Measurements from ENCODE around the gene GRIK3.

GRIK3 gene

GRCh38 chr1:37018510-37018909 is 15.8 kb downstream of the GRIK3 start:
- CTCF ChIA-PET: no interaction called here
- POLR2A ChIA-PET: no interaction called here
- Histone ChIP-seq H3K4me1 (ENCODE audit: control insufficient read depth, insufficient read depth, low read length) (no peaks in the 10 kb centered on the region), H3K36me3 (ENCODE audit: control insufficient read depth in 2 of 2, insufficient read depth in 1 of 2, low read length in 2 of 2) (no peaks in the 10 kb centered on the region), H3K27ac (ENCODE audit: extremely low read depth, low read depth, low read length) (no peak overlapping the region), H3K4me3 (ENCODE audit: low read depth, low read length) (no peak overlapping the region), H3K9me3 (ENCODE audit: control insufficient read depth, insufficient read depth, low read depth, low read length) (no peaks in the 10 kb centered on the region)
- no peak for TF ChIP-seq ZNF544 (tag by site-specific recombination; IDR thresholded peaks at IDR 0.05)
- no peak for TF ChIP-seq ZNF654 (tag by site-specific recombination; IDR thresholded peaks at IDR 0.05; ENCODE audit: low read depth)
- no peak for TF ChIP-seq ZNF211 (tag by site-specific recombination; IDR thresholded peaks at IDR 0.05; ENCODE audit: low read depth)

- no peaks in the 10 kb centered on the region for H3K9me3 ChIP-seq (ENCODE audit: control insufficient read depth, insufficient read depth, low read depth, low read length)
- no peaks in the 10 kb centered on the region for H3K36me3 ChIP-seq (ENCODE audit: control insufficient read depth in 2 of 2, insufficient read depth in 1 of 2, low read length in 2 of 2)
- ChIA-PET CTCF (interaction anchor here (0.6 to 0.7 kb wide), 3 partner anchors 86 to 442 kb away, joined by 3 to 6 read pairs (median 3); no protein-coding TSS in a partner anchor), POLR2A (no interaction called here)
- H3K27ac ChIP-seq (ENCODE audit: extremely low read depth, low read depth, low read length): no peak overlapping the region
- no peak overlapping the region for H3K4me3 ChIP-seq (ENCODE audit: low read depth, low read length)
- no peaks in the 10 kb centered on the region for H3K4me1 ChIP-seq (ENCODE audit: control insufficient read depth, insufficient read depth, low read length)
- TF ChIP-seq ZBTB1 (tag by site-specific recombination; IDR thresholded peaks at IDR 0.05): no peak
- TF ChIP-seq ZNF214 (tag by site-specific recombination; IDR thresholded peaks at IDR 0.05; ENCODE audit: borderline replicate concordance): no peak
- TF ChIP-seq ZNF501 (tag by site-specific recombination; IDR thresholded peaks at IDR 0.05): no peak
- TF ChIP-seq, protein P1, sequence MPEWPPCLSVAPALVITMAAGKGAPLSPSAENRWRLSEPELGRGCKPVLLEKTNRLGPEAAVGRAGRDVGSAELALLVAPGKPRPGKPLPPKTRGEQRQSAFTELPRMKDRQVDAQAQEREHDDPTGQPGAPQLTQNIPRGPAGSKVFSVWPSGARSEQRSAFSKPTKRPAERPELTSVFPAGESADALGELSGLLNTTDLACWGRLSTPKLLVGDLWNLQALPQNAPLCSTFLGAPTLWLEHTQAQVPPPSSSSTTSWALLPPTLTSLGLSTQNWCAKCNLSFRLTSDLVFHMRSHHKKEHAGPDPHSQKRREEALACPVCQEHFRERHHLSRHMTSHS (tag by site-specific recombination; IDR thresholded peaks at IDR 0.05): no peak
- no peak for TF ChIP-seq ZNF266 (tag by site-specific recombination; IDR thresholded peaks at IDR 0.05; ENCODE audit: low read depth)
- no peak for TF ChIP-seq ZNF37A (tag by site-specific recombination; IDR thresholded peaks at IDR 0.05)
- no peak for TF ChIP-seq ZNF148 (tag by site-specific recombination; IDR thresholded peaks at IDR 0.05; ENCODE audit: borderline replicate concordance)
- no peak for TF ChIP-seq ZNF239 (tag by site-specific recombination; IDR thresholded peaks at IDR 0.05)
- TF ChIP-seq ZNF423 (tag by site-specific recombination; IDR thresholded peaks at IDR 0.05): no peak
- no peak for TF ChIP-seq BCL11A (tag by site-specific recombination; IDR thresholded peaks at IDR 0.05; ENCODE audit: low read depth)
- TF ChIP-seq, protein P2, sequence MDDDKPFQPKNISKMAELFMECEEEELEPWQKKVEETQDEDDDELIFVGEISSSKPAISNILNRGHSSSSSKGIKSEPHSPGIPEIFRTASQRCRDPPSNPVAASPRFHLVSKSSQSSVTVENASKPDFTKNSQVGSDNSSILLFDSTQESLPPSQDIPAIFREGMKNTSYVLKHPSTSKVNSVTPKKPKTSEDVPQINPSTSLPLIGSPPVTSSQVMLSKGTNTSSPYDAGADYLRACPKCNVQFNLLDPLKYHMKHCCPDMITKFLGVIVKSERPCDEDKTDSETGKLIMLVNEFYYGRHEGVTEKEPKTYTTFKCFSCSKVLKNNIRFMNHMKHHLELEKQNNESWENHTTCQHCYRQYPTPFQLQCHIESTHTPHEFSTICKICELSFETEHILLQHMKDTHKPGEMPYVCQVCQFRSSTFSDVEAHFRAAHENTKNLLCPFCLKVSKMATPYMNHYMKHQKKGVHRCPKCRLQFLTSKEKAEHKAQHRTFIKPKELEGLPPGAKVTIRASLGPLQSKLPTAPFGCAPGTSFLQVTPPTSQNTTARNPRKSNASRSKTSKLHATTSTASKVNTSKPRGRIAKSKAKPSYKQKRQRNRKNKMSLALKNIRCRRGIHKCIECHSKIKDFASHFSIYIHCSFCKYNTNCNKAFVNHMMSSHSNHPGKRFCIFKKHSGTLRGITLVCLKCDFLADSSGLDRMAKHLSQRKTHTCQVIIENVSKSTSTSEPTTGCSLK (tag by site-specific recombination; IDR thresholded peaks at IDR 0.05): no peak
- TF ChIP-seq MYNN (tag by site-specific recombination; IDR thresholded peaks at IDR 0.05; ENCODE audit: borderline replicate concordance): no peak
Observed at GRCh38 chr1:37017720-37018119, 16.6 kb downstream of the GRIK3 start.

- ChIA-PET CTCF (no interaction called here), POLR2A (no interaction called here)
- Histone ChIP-seq H3K27ac (ENCODE audit: extremely low read depth, low read depth, low read length) (no peak overlapping the region), H3K4me3 (ENCODE audit: low read depth, low read length) (no peak overlapping the region), H3K36me3 (ENCODE audit: control insufficient read depth in 2 of 2, insufficient read depth in 1 of 2, low read length in 2 of 2) (no peaks in the 10 kb centered on the region), H3K9me3 (ENCODE audit: control insufficient read depth, insufficient read depth, low read depth, low read length) (no peaks in the 10 kb centered on the region), H3K4me1 (ENCODE audit: control insufficient read depth, insufficient read depth, low read length) (no peaks in the 10 kb centered on the region)
- TF ChIP-seq ZNF121 (tag by site-specific recombination; IDR thresholded peaks at IDR 0.05) (no peak), WT1 (tag by site-specific recombination; IDR thresholded peaks at IDR 0.05) (no peak), HOXC10 (CRISPR knock-in tag; IDR thresholded peaks at IDR 0.05) (no peak), KLF17 (tag by site-specific recombination; IDR thresholded peaks at IDR 0.05) (no peak), ZNF521 (tag by site-specific recombination; IDR thresholded peaks at IDR 0.05) (no peak), ZNF555 (tag by site-specific recombination; conservative IDR thresholded peaks at IDR 0.05) (no peak), ZNF239 (tag by site-specific recombination; IDR thresholded peaks at IDR 0.05) (no peak), ZNF561 (tag by site-specific recombination; IDR thresholded peaks at IDR 0.05; ENCODE audit: borderline replicate concordance) (no peak), ZNF544 (tag by site-specific recombination; IDR thresholded peaks at IDR 0.05) (no peak), PRDM1 (tag by site-specific recombination; IDR thresholded peaks at IDR 0.05) (no peak), MYNN (tag by site-specific recombination; IDR thresholded peaks at IDR 0.05; ENCODE audit: borderline replicate concordance) (no peak)
Observed at GRCh38 chr1:37016121-37016520, 18.2 kb downstream of the GRIK3 start.
